H1 (cell line): ENCODE data around the gene C1orf21. TPM values are rescaled to one million over a fixed set of nuclear protein-coding genes. Genes with fewer than 3 reads are reported as not detected.

Source experiments
- CHD7 ChIP-seq: fragments of 300-600 bp; sonication (generic); IDR thresholded peaks from 2 replicates; pipeline ENCODE4 v1.7.1; 2012; ENCODE audit warnings: low read length, moderate library complexity, mild to moderate bottlenecking, inconsistent platforms; ENCODE audit not compliant: insufficient replicate concordance
- polyA plus RNA-seq, 7 experiments: library from polyadenylated mRNA; depleted of rRNA in 3 of 7; stranded (reverse) in 5 of 7; unstranded in 2 of 7; fragments of >200 nt in 5 of 7; fragments of 200-250 nt in 2 of 7; gene quantifications; 1 replicate in 5 of 7; 2 replicates in 1 of 7; 4 replicates in 1 of 7; pipeline versions ENCODE4 v1.2.1 to v1.2.3, GENCODE V29; 2011 to 2013; ENCODE audit warnings: missing spikeins in 2 of 7, mixed read lengths in 2 of 7
- total RNA-seq: library from RNA; stranded (reverse); fragmentation: NEBNext Ultra II Directional; extraction: Animal tissue kit (Norgen Biotek cat#: 25700); gene quantifications from 2 replicates; pipeline ENCODE4 v1.2.1, GENCODE V29; 2021

C1orf21 gene
- total and polyA plus RNA-seq, 2 of the 8 experiments (the other 6 are each of a cell fraction or from before 2014, with no cell fraction given): 16.6 to 51.0 TPM

DNA sequence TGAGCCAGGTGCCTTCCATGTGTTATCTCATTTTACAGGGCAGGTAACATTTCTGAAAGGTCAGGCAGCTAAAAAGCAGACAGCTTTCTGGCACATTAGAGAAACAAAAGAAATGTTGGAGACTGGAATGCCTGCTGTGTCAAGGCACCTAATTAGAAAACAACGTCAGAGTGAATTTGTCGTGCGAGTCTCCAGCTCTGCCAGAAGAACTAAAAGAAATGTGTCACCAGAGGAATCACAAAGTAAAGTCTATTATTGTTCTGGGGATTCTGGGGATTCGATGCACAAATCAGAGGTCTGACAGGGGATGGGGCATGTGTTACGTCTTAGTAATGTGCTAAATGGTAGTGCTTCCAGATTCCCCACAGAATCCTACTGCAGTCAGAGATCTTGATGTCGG lies 278.5 kb downstream of the C1orf21 start (continued):
- no peak for TF ChIP-seq CHD7
